Stimulated activated CD8-positive, alpha-beta memory T cell treated with anti-CD3 and anti-CD28 coated beads, Interleukin-12 subunit alpha, Interleukin-12 subunit beta, amount 100 ng/mL, for 4 hours (primary cell): ENCODE results near the gene TOP3B.
"Not testable (repeated sequence)": the region's sequence is repeated elsewhere in the genome, so short reads cannot be mapped to it uniquely, and the experiment has no call there.

Experiments
- DNase-seq: peaks from one replicate; pipeline ENCODE4 v3.0.0-alpha.2; 2020; ENCODE audit warnings: low read depth

The TOP3B gene

GRCh38 chr22:21922370-21923162, 60.0 kb downstream of the TOP3B start:
- no peak for DNase-seq

GRCh38 chr22:21921729-21922128, 60.9 kb downstream of the TOP3B start:
- DNase-seq, result no peak

- no peak for DNase-seq
Measured at GRCh38 chr22:21921184-21921721, 61.3 kb downstream of the TOP3B start.

- DNase-seq, result no peak
Measured at GRCh38 chr22:21920341-21921183, 62.0 kb downstream of the TOP3B start.

GRCh38 chr22:21919526-21920307, 62.9 kb downstream of the TOP3B start:
- DNase-seq, result no peak

- DNase-seq, result no peak
Measured at GRCh38 chr22:21918466-21919185, 64.0 kb downstream of the TOP3B start.

GRCh38 chr22:21917959-21918261, 64.7 kb downstream of the TOP3B start:
- no peak for DNase-seq

GRCh38 chr22:21917181-21917958, 65.2 kb downstream of the TOP3B start:
- no peak for DNase-seq

GRCh38 chr22:21916309-21916918, 66.2 kb downstream of the TOP3B start:
- DNase-seq, result no peak

GRCh38 chr22:21915624-21916308, 66.8 kb downstream of the TOP3B start:
- DNase-seq, result no peak

- not testable (repeated sequence) for DNase-seq
Measured at GRCh38 chr22:21914033-21914642, 68.4 kb downstream of the TOP3B start.

GRCh38 chr22:21910367-21910766, 72.2 kb downstream of the TOP3B start:
- not testable (repeated sequence) for DNase-seq

- no peak for DNase-seq
Measured at GRCh38 chr22:21909871-21910270, 72.7 kb downstream of the TOP3B start.

GRCh38 chr22:21907638-21908522, 74.7 kb downstream of the TOP3B start:
- DNase-seq, result no peak
